Measurements from ENCODE around the gene LRP5. TPM values are rescaled to one million over a fixed set of nuclear protein-coding genes. Genes with fewer than 3 reads are reported as not detected.

The LRP5 gene
- total and polyA plus RNA-seq, 8 donors, result 11.8 to 152 (median 44.2) TPM

DNA sequence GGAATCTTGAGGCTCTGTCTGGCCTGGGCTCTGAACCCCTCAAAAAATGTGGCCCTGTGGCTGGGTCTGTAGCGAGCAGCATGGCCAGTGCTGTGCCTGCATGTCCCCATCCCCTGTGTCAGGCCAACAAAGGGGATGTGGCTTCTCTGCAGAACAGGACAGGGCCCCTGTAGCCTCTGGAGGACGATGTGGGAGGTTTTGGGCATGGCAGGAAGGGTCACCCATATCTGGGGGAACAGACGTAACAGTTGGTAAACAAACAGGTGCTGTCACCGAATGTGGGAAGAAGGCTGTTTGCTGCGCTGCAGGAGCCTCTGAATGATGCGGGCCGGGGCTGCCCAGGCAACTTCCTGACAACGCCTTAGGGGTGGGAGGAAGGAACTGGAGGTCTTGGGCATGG, 35.0 kb downstream of the LRP5 start:
- DNase-seq, result peak in 1 of 2 donors; percentile 5
- Histone ChIP-seq H3K36me3 (peaks cover 0 to 8% (median 6%) of the 10 kb centered on the region in 4 donors), H3K27ac (peak overlapping the region in 1 of 5 donors; percentile 64), H3K27me3 (no peaks in the 10 kb centered on the region), H3K4me1 (peaks cover 43 to 78% (median 56%) of the 10 kb centered on the region in 4 donors), H3K9me3 (no peaks in the 10 kb centered on the region), H3K4me3 (no peak overlapping the region)
- TF ChIP-seq EP300 (IDR thresholded peaks at IDR 0.05), result no peak
- no peak for TF ChIP-seq POLR2AphosphoS5 (IDR thresholded peaks at IDR 0.05)
- TF ChIP-seq POLR2A (IDR thresholded peaks at IDR 0.05), result no peak
- TF ChIP-seq, protein P1, sequence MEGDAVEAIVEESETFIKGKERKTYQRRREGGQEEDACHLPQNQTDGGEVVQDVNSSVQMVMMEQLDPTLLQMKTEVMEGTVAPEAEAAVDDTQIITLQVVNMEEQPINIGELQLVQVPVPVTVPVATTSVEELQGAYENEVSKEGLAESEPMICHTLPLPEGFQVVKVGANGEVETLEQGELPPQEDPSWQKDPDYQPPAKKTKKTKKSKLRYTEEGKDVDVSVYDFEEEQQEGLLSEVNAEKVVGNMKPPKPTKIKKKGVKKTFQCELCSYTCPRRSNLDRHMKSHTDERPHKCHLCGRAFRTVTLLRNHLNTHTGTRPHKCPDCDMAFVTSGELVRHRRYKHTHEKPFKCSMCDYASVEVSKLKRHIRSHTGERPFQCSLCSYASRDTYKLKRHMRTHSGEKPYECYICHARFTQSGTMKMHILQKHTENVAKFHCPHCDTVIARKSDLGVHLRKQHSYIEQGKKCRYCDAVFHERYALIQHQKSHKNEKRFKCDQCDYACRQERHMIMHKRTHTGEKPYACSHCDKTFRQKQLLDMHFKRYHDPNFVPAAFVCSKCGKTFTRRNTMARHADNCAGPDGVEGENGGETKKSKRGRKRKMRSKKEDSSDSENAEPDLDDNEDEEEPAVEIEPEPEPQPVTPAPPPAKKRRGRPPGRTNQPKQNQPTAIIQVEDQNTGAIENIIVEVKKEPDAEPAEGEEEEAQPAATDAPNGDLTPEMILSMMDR (IDR thresholded peaks at IDR 0.05), result no peak
- intact Hi-C loops (cut with DNase I; ENCODE audit: low total_unique reads), result no loop called here
- WGBS, 5 donors, result 54 to 65% (median 64%) methylated on average over 8 of the region's 8 CpGs

DNA sequence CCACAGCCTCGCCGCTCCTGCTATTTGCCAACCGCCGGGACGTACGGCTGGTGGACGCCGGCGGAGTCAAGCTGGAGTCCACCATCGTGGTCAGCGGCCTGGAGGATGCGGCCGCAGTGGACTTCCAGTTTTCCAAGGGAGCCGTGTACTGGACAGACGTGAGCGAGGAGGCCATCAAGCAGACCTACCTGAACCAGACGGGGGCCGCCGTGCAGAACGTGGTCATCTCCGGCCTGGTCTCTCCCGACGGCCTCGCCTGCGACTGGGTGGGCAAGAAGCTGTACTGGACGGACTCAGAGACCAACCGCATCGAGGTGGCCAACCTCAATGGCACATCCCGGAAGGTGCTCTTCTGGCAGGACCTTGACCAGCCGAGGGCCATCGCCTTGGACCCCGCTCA, 35.5 kb downstream of the LRP5 start:
- Histone ChIP-seq H3K27me3 (no peaks in the 10 kb centered on the region), H3K4me1 (peaks cover 40 to 78% (median 53%) of the 10 kb centered on the region in 4 donors), H3K27ac (peak overlapping the region in 1 of 5 donors; percentile 64), H3K36me3 (peaks cover 0 to 8% (median 6%) of the 10 kb centered on the region in 4 donors), H3K4me3 (no peak overlapping the region), H3K9me3 (no peaks in the 10 kb centered on the region)
- WGBS, 5 donors, result 92 to 95% (median 94%) methylated on average over 31 to 32 of the region's 32 CpGs
- intact Hi-C loops (cut with DNase I; ENCODE audit: low total_unique reads), result no loop called here
- TF ChIP-seq POLR2A (IDR thresholded peaks at IDR 0.05) (no peak), EP300 (IDR thresholded peaks at IDR 0.05) (no peak), POLR2AphosphoS5 (IDR thresholded peaks at IDR 0.05) (no peak)
- TF ChIP-seq, protein P1 (IDR thresholded peaks at IDR 0.05), result no peak
- DNase-seq, result no peak

DNA sequence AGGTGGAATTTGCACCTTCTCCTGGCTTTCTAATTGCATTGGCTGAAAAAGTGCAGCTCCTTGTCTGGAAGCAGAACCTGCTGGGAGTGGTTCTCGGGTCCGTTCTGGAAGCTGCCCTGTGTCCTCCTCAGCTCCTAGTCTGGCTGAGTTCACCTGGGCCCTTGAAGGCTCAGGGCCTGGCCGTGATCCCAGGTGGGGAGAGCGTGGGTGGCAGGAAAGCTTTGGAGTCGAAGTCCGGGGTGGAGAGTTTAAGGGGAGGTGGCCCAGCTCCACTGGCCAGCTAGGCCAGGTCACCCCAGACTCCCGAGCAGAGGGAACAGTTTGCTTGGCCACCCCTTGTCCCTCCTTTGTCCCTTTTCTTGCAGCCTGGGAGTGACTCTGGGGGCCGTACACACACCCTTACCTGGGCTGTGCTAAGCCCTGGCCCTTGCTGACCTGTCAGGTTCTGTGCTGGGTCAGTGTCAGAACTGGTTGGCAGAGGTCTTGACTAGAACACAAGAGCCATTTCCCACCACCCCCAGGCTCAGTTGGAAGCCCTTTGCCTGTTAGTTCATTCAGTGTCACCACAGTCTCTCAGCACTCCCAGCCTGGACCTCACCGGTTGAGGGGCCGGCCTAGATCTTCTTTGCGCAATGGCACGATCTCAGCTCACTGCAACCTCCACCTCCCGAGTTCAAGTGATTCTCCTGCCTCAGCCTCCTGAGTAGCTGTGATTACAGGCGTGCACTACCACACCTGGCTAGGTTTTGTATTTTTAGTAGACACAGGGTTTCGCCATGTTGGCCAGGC, 37.3 kb downstream of the LRP5 start:
- Histone ChIP-seq H3K27ac (peak overlapping the region in 1 of 5 donors; percentile 39), H3K36me3 (peaks cover 0 to 8% (median 6%) of the 10 kb centered on the region in 4 donors), H3K4me1 (peaks cover 42 to 81% (median 55%) of the 10 kb centered on the region in 4 donors), H3K9me3 (no peaks in the 10 kb centered on the region), H3K4me3 (no peak overlapping the region), H3K27me3 (no peaks in the 10 kb centered on the region)
- 62 to 84% (median 75%) methylated on average over 15 of the region's 15 CpGs for WGBS, 5 donors
- peak in 1 of 2 donors; percentile 49 for DNase-seq
- TF ChIP-seq EP300 (IDR thresholded peaks at IDR 0.05), result no peak
- TF ChIP-seq, protein P1 (IDR thresholded peaks at IDR 0.05), result no peak
- no peak for TF ChIP-seq POLR2A (IDR thresholded peaks at IDR 0.05)
- TF ChIP-seq POLR2AphosphoS5 (IDR thresholded peaks at IDR 0.05), result no peak
- intact Hi-C loops (cut with DNase I; ENCODE audit: low total_unique reads), result no loop called here

DNA sequence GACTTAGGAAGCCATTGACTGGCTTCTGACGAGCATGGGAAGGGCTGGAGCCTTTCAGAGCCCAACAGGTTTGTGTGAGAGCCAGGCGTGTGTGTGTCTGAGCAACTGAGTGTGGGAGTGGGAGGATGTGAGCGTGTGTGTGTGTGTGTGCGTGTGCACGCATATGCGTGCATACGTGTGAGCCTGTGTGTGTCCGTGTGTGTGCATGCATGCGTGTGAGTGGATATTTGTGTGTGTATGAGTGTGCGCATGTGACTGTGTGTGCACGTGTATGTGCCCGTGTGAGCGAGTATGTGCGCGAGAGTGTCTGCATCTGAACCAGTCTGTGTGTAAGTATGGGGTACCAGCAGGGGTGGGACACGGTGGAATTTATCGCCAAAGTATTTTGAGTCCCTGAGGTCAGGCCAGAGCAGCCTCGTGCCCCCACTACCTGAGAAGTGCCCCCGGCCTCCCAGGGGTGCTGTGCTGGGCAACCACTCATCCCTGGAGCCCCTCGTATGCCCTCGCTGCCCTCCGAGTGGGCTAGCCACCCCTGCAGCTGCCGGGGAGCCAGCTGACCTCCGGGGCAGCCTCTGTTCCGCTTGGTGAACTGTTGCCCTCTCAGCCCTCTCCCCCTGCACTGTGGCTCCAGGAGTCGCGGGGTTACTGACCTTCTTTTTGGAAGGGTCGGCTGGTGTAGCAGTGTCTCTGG, 38.5 kb downstream of the LRP5 start:
- intact Hi-C loops (cut with DNase I; ENCODE audit: low total_unique reads), result no loop called here
- no peak for TF ChIP-seq POLR2A (IDR thresholded peaks at IDR 0.05)
- TF ChIP-seq POLR2AphosphoS5 (IDR thresholded peaks at IDR 0.05), result no peak
- TF ChIP-seq, protein P1 (IDR thresholded peaks at IDR 0.05), result no peak
- no peak for TF ChIP-seq EP300 (IDR thresholded peaks at IDR 0.05)
- Histone ChIP-seq H3K4me3 (no peak overlapping the region), H3K9me3 (no peaks in the 10 kb centered on the region), H3K27me3 (no peaks in the 10 kb centered on the region), H3K4me1 (peaks cover 51 to 89% (median 62%) of the 10 kb centered on the region in 4 donors), H3K27ac (peak overlapping the region in 2 of 5 donors; percentile 86 to 89), H3K36me3 (peaks cover 0 to 8% (median 6%) of the 10 kb centered on the region in 4 donors)
- no peak for DNase-seq
- WGBS, 5 donors, result 88 to 94% (median 90%) methylated on average over 23 to 28 of the region's 28 CpGs
